ENCODE results near the gene FBLN1. TPM values are rescaled to one million over a fixed set of nuclear protein-coding genes. Genes with fewer than 3 reads are reported as not detected.

The FBLN1 gene
- total and polyA plus RNA-seq, 11 donors = 22.4 to 239 (median 44.7) TPM

DNA sequence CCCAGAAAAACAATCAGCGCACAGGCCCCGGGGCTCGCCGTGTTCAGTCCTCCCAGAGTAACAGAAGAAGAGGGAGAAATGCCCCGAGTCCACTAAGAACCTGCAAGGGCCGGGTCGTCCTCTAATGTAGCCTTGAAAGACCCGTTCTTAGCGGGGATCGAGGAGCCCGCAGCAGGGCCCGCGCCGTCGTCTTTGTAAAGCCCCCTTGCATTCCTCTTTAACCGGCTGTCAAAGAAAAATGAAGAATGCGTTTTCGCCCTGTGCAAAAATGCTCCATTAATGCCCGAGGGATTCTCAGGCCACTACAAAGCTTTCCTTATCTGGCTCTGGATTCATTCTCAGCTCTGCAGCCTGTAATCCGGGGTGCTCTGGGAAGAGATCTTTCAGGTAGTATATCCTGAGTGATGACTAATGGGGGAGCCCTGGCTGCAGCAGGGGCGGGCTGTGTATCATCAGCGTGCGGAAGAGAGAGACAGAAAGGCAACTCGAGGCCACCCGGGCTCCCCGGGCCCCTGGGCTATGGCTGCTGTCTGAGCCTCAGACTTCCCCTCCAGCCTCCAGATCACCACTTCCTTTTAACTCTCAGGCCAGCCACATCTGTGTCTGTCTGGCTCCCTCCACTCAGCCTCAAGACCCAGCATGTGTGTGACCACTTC lies 78.2 kb downstream of the FBLN1 start:
- H3K9me3 ChIP-seq = no peaks in the 10 kb centered on the region
- H3K27me3 ChIP-seq = peaks cover 0 to 18% (median 8%) of the 10 kb centered on the region in 9 donors
- peaks cover 0 to 32% (median 0%) of the 10 kb centered on the region in 9 donors for H3K36me3 ChIP-seq
- H3K4me3 ChIP-seq = no peak overlapping the region
- no peak overlapping the region for H3K27ac ChIP-seq
- TF ChIP-seq, protein P1, sequence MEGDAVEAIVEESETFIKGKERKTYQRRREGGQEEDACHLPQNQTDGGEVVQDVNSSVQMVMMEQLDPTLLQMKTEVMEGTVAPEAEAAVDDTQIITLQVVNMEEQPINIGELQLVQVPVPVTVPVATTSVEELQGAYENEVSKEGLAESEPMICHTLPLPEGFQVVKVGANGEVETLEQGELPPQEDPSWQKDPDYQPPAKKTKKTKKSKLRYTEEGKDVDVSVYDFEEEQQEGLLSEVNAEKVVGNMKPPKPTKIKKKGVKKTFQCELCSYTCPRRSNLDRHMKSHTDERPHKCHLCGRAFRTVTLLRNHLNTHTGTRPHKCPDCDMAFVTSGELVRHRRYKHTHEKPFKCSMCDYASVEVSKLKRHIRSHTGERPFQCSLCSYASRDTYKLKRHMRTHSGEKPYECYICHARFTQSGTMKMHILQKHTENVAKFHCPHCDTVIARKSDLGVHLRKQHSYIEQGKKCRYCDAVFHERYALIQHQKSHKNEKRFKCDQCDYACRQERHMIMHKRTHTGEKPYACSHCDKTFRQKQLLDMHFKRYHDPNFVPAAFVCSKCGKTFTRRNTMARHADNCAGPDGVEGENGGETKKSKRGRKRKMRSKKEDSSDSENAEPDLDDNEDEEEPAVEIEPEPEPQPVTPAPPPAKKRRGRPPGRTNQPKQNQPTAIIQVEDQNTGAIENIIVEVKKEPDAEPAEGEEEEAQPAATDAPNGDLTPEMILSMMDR (IDR thresholded peaks at IDR 0.05) = no peak
- no peak for TF ChIP-seq POLR2A (IDR thresholded peaks at IDR 0.05)
- DNase-seq = no peak
- ATAC-seq = no peak
- WGBS, 4 donors = 75 to 83% (median 79%) methylated on average over 25 to 26 of the region's 26 CpGs
- H3K4me1 ChIP-seq = peaks cover 0 to 13% (median 0%) of the 10 kb centered on the region in 12 donors
- intact Hi-C loops (cut with DNase I) = loop anchor here in 1 of 10 donors (10.0 kb wide), 1 partner anchor 284 kb away; no protein-coding TSS in a partner anchor

DNA sequence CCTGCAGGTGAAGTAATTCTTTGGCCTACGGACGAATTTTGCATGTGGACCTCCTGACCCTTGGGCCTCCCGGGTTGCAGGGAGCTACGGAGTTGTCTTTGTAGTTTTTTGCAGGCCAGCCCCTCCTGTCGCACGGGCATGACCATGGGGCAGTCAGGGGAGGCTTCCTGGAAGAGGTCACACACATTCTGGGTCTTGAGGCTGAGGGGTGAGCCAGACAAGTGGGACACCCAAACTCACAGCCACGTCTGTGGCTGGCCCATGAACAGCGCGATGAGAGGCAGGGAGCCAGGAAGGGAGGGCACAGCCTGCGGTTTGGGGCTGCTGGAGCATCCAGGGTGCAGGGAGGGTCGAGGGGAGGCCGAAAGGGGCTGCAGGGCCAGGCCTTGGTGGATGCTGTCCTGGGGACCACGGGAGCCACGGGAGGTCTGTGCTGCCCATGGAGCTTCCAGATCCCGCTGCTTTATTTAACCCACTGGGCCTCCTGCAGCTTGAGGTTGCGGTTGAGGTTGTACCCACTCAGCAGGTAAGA lies 78.9 kb downstream of the FBLN1 start:
- DNase-seq (no peak), ATAC-seq (no peak)
- WGBS, 4 donors = 87 to 93% (median 90%) methylated on average over 12 to 16 of the region's 16 CpGs
- Histone ChIP-seq H3K9me3 (no peaks in the 10 kb centered on the region), H3K4me3 (no peak overlapping the region), H3K4me1 (peaks cover 0 to 13% (median 0%) of the 10 kb centered on the region in 12 donors), H3K36me3 (peaks cover 0 to 39% (median 0%) of the 10 kb centered on the region in 9 donors), H3K27me3 (peaks cover 0 to 18% (median 5%) of the 10 kb centered on the region in 9 donors), H3K27ac (no peak overlapping the region)
- intact Hi-C loops (cut with DNase I) = loop anchor here in 1 of 10 donors (10.0 kb wide), 1 partner anchor 283 kb away; no protein-coding TSS in a partner anchor
- TF ChIP-seq, protein P1 (IDR thresholded peaks at IDR 0.05) = no peak
- TF ChIP-seq POLR2A (IDR thresholded peaks at IDR 0.05) = no peak

DNA sequence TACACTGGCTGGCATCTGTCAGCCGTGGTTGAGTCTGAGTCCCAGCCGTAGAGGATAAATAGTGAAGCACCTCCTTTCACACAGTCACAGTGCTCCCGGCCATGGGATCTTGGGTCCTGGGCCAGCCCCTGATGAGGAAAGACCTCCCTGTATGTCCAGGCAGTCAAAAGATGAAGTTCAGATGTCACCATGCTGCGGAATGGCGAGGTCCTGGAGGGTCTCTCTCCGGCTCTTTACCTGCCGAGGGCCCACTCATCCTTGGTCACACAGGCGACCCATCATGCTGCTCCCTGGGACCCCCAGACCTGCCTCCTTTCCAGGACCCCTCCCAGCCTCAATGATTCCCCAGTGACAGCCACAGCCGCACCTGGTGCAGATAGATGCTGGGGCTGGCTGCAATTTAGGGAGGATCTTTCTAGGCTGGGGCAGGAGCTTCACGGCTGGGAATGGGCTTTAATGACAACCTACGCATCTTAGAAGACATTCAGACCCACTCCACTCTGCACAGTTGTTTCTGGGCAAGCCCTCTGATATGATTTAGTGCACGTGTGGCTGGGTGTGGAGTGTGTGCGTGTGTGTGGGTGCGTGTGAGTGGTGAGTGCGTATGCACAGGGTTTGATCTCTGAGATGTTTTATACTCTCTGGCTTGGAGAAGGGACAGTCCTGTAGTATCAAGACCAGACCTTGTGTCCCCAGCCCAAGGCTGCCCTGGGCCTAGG lies 79.7 kb downstream of the FBLN1 start:
- no peak for TF ChIP-seq POLR2A (IDR thresholded peaks at IDR 0.05)
- DNase-seq (no peak), ATAC-seq (no peak)
- no peak overlapping the region for H3K4me3 ChIP-seq
- intact Hi-C loops (cut with DNase I) = loop anchor here in 1 of 10 donors (10.0 kb wide), 1 partner anchor 282 kb away; no protein-coding TSS in a partner anchor
- peaks cover 0 to 13% (median 0%) of the 10 kb centered on the region in 12 donors for H3K4me1 ChIP-seq
- 69 to 87% (median 76%) methylated on average over 14 to 15 of the region's 15 CpGs for WGBS, 4 donors
- no peaks in the 10 kb centered on the region for H3K9me3 ChIP-seq
- peaks cover 0 to 15% (median 5%) of the 10 kb centered on the region in 9 donors for H3K27me3 ChIP-seq
- H3K27ac ChIP-seq = no peak overlapping the region
- peaks cover 0 to 44% (median 0%) of the 10 kb centered on the region in 9 donors for H3K36me3 ChIP-seq

DNA sequence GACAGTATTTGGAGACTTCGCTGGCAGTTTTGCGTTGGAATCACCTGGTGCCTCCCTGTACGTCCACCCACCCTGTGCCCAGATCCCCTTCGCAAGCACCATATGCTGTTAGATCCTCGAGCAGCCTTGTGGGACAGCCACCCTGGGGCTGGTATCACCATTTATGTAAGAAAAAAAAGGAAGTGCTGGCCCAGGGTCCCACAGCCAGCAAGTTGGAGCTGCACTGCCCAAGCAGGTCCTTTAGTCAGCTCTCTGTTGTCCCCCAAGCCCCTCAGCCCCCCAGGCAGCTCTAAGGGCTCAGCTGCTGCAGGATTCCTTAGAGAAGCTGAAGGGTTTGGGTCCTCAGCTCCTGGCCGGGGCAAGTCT lies 80.3 kb downstream of the FBLN1 start:
- intact Hi-C loops (cut with DNase I) = loop anchor here in 1 of 10 donors (10.0 kb wide), 1 partner anchor 282 kb away; no protein-coding TSS in a partner anchor
- TF ChIP-seq, protein P1 (IDR thresholded peaks at IDR 0.05) = no peak
- ATAC-seq (no peak), DNase-seq (peak in 1 of 5 donors; percentile 10)
- H3K27ac ChIP-seq = no peak overlapping the region
- peaks cover 0 to 44% (median 0%) of the 10 kb centered on the region in 9 donors for H3K36me3 ChIP-seq
- H3K4me3 ChIP-seq = no peak overlapping the region
- H3K9me3 ChIP-seq = no peaks in the 10 kb centered on the region
- 65 to 91% (median 80%) methylated on average over 6 of the region's 6 CpGs for WGBS, 4 donors
- H3K4me1 ChIP-seq = peaks cover 0 to 13% (median 0%) of the 10 kb centered on the region in 12 donors
- peaks cover 0 to 14% (median 0%) of the 10 kb centered on the region in 9 donors for H3K27me3 ChIP-seq
